SK-N-SH treated with all-trans-retinoic acid at 6 μM for 48 hours (cell line): ENCODE measurements around the gene MED9.

ENCODE experiments used
- ATAC-seq: fragments of 200-7000 bp; cut with Tn5 transposase; 3 replicates; pipeline ENCODE4 v1.9.1; 2020; ENCODE audit warnings: mild to moderate bottlenecking, moderate library complexity
- CSDC2 ChIP-seq: fragments of 250-450 bp; sonication (Bioruptor Pico); IDR thresholded peaks from 2 replicates; pipeline ENCODE4 v1.5.0; 2020; ENCODE audit warnings: mild to moderate bottlenecking, moderate library complexity
- ESRRG ChIP-seq: fragments of 250-450 bp; sonication (Bioruptor Pico); IDR thresholded peaks from 2 replicates; pipeline ENCODE4 v1.6.1; 2021; ENCODE audit warnings: mild to moderate bottlenecking
- ISL1 ChIP-seq: fragments of 250-450 bp; sonication (Bioruptor Pico); IDR thresholded peaks from 2 replicates; pipeline ENCODE4 v2.1.2; 2022; ENCODE audit warnings: mild to moderate bottlenecking, moderate library complexity
- OSR1 ChIP-seq: fragments of 250-450 bp; sonication (Bioruptor Pico); IDR thresholded peaks from 2 replicates; pipeline ENCODE4 v1.8.0; 2022; ENCODE audit warnings: moderate library complexity, mild to moderate bottlenecking, inconsistent platforms
- PPARA ChIP-seq: fragments of 250-450 bp; sonication (Bioruptor Pico); IDR thresholded peaks from 2 replicates; pipeline ENCODE4 v1.5.0; 2020; ENCODE audit warnings: mild to moderate bottlenecking, borderline replicate concordance
- RARB ChIP-seq: fragments of 250-450 bp; sonication (Bioruptor Pico); IDR thresholded peaks from 2 replicates; pipeline ENCODE4 v1.8.0; 2021; ENCODE audit warnings: mild to moderate bottlenecking, moderate library complexity
- SNAI2 ChIP-seq: fragments of 250-450 bp; sonication (Bioruptor Pico); IDR thresholded peaks from 2 replicates; pipeline ENCODE4 v1.5.0; 2020; ENCODE audit warnings: mild to moderate bottlenecking, moderate library complexity
- TOX ChIP-seq: fragments of 250-450 bp; sonication (Bioruptor Pico); IDR thresholded peaks from 2 replicates; pipeline ENCODE4 v1.8.0; 2021; ENCODE audit warnings: mild to moderate bottlenecking, moderate library complexity, borderline replicate concordance
- ZC3H10 ChIP-seq: fragments of 250-450 bp; sonication (Bioruptor Pico); IDR thresholded peaks from 2 replicates; pipeline ENCODE4 v1.5.1; 2021; ENCODE audit warnings: mild to moderate bottlenecking, moderate library complexity
- ZNF8 ChIP-seq: fragments of 450-650 bp; formaldehyde crosslinking; IDR thresholded peaks from 2 replicates; pipeline ENCODE4 v1.5.0; 2020; ENCODE audit warnings: mild to moderate bottlenecking, moderate library complexity
- TF ChIP-seq, protein P1 (sequence below): fragments of 250-450 bp; sonication (Bioruptor Pico); IDR thresholded peaks from 2 replicates; pipeline ENCODE4 v1.5.1; 2021; ENCODE audit warnings: mild to moderate bottlenecking, moderate library complexity
- TF ChIP-seq, protein P2 (sequence below): fragments of 250-450 bp; sonication (Bioruptor Pico); IDR thresholded peaks from 2 replicates; pipeline ENCODE4 v1.5.1; 2020; ENCODE audit warnings: low read depth, mild to moderate bottlenecking, moderate library complexity
- TF ChIP-seq, protein P3 (sequence below): fragments of 250-450 bp; sonication (Bioruptor Pico); IDR thresholded peaks from 2 replicates; pipeline ENCODE4 v1.8.0; 2021; ENCODE audit warnings: low read depth, mild to moderate bottlenecking, moderate library complexity, borderline replicate concordance
- TF ChIP-seq, protein P4 (sequence below): fragments of 250-450 bp; sonication (Bioruptor Pico); IDR thresholded peaks from 2 replicates; pipeline ENCODE4 v1.5.0; 2020; ENCODE audit warnings: mild to moderate bottlenecking, moderate library complexity

Gene MED9

DNA sequence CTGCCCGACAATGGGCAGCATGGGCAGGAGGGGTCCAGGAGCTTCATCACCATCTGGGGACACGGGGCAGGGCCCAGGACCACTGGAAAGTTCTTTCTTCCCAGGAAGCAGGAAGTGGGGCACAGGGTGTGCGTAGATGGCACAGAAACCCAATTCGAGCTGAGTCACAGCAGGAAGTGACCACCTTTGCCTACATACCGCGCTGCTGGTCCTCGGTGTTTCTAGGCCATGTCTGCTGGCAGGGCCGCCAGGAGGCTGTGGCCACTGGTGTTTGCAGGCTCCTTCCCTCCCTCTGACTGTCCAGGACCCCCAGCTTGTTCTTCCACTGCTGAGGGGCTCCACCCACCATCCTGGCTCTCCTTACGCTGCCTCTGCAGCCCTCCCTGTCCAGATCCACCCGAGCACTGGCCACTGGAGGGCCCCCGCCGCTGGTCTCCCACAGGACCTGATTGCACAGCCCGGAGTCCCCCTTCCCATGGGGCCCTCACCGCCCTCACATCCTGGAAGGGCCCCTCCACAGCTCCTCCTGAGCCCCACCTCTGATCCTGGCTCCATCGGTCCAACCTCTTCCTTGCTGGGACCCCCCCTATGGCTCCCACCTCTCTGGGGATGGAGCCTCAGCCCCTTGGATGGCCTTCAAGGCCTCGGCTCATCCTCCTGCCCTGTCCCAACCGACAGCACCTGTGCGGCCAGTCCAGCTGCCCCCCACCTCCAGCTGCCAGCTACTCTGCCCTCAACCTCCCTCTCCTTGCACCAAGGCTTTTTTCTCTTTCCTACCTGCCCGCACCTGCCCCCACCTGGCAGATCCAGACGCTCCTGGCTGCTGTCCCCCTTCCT, 33.9 kb downstream of the MED9 start (continued):
- TF ChIP-seq, protein P1, sequence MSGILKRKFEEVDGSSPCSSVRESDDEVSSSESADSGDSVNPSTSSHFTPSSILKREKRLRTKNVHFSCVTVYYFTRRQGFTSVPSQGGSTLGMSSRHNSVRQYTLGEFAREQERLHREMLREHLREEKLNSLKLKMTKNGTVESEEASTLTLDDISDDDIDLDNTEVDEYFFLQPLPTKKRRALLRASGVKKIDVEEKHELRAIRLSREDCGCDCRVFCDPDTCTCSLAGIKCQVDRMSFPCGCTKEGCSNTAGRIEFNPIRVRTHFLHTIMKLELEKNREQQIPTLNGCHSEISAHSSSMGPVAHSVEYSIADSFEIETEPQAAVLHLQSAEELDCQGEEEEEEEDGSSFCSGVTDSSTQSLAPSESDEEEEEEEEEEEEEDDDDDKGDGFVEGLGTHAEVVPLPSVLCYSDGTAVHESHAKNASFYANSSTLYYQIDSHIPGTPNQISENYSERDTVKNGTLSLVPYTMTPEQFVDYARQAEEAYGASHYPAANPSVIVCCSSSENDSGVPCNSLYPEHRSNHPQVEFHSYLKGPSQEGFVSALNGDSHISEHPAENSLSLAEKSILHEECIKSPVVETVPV (CRISPR knock-in tag): no peak
- TF ChIP-seq ESRRG (CRISPR knock-in tag) (no peak), CSDC2 (CRISPR knock-in tag) (no peak), TOX (CRISPR knock-in tag) (no peak), SNAI2 (CRISPR knock-in tag) (no peak), ZC3H10 (CRISPR knock-in tag) (no peak)
- TF ChIP-seq, protein P2, sequence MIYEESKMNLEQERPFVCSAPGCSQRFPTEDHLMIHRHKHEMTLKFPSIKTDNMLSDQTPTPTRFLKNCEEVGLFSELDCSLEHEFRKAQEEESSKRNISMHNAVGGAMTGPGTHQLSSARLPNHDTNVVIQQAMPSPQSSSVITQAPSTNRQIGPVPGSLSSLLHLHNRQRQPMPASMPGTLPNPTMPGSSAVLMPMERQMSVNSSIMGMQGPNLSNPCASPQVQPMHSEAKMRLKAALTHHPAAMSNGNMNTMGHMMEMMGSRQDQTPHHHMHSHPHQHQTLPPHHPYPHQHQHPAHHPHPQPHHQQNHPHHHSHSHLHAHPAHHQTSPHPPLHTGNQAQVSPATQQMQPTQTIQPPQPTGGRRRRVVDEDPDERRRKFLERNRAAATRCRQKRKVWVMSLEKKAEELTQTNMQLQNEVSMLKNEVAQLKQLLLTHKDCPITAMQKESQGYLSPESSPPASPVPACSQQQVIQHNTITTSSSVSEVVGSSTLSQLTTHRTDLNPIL: no peak

DNA sequence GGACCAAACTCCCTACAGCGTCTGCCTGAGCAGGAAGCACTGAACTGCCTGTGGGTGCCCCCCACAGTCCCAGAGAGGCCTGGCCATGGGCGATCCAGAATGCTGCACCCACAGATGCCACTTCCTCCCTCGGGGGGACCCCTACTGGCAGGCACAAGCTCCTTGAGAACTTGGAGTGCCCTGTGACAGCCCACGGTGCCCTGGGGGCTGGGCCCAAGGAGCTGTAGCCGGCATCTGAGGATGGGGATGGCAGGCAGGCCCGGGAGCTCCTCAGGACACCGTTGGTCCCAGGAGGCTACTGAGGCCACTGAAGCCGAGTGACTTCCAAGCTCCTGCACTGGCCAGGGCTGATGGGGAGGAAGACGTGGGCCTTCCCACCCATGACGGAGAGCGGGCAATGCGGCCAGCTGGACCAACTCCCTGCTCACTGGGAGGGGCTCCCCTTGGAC, 34.5 kb downstream of the MED9 start:
- ATAC-seq: no peak
- TF ChIP-seq PPARA (CRISPR knock-in tag): no peak
- TF ChIP-seq, protein P1 (CRISPR knock-in tag): no peak
- TF ChIP-seq, protein P3, sequence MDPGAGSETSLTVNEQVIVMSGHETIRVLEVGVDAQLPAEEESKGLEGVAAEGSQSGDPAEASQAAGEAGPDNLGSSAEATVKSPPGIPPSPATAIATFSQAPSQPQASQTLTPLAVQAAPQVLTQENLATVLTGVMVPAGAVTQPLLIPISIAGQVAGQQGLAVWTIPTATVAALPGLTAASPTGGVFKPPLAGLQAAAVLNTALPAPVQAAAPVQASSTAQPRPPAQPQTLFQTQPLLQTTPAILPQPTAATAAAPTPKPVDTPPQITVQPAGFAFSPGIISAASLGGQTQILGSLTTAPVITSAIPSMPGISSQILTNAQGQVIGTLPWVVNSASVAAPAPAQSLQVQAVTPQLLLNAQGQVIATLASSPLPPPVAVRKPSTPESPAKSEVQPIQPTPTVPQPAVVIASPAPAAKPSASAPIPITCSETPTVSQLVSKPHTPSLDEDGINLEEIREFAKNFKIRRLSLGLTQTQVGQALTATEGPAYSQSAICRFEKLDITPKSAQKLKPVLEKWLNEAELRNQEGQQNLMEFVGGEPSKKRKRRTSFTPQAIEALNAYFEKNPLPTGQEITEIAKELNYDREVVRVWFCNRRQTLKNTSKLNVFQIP (CRISPR knock-in tag): no peak
- no peak for TF ChIP-seq RARB (CRISPR knock-in tag)
- TF ChIP-seq TOX (CRISPR knock-in tag): no peak
- TF ChIP-seq ZC3H10 (CRISPR knock-in tag): no peak
- TF ChIP-seq, protein P4, sequence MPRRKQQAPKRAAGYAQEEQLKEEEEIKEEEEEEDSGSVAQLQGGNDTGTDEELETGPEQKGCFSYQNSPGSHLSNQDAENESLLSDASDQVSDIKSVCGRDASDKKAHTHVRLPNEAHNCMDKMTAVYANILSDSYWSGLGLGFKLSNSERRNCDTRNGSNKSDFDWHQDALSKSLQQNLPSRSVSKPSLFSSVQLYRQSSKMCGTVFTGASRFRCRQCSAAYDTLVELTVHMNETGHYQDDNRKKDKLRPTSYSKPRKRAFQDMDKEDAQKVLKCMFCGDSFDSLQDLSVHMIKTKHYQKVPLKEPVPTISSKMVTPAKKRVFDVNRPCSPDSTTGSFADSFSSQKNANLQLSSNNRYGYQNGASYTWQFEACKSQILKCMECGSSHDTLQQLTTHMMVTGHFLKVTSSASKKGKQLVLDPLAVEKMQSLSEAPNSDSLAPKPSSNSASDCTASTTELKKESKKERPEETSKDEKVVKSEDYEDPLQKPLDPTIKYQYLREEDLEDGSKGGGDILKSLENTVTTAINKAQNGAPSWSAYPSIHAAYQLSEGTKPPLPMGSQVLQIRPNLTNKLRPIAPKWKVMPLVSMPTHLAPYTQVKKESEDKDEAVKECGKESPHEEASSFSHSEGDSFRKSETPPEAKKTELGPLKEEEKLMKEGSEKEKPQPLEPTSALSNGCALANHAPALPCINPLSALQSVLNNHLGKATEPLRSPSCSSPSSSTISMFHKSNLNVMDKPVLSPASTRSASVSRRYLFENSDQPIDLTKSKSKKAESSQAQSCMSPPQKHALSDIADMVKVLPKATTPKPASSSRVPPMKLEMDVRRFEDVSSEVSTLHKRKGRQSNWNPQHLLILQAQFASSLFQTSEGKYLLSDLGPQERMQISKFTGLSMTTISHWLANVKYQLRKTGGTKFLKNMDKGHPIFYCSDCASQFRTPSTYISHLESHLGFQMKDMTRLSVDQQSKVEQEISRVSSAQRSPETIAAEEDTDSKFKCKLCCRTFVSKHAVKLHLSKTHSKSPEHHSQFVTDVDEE (CRISPR knock-in tag): no peak
- no peak for TF ChIP-seq ZNF8 (CRISPR knock-in tag)
- TF ChIP-seq ESRRG (CRISPR knock-in tag): no peak
- TF ChIP-seq SNAI2 (CRISPR knock-in tag): no peak
- no peak for TF ChIP-seq ISL1 (CRISPR knock-in tag)
- no peak for TF ChIP-seq CSDC2 (CRISPR knock-in tag)

DNA sequence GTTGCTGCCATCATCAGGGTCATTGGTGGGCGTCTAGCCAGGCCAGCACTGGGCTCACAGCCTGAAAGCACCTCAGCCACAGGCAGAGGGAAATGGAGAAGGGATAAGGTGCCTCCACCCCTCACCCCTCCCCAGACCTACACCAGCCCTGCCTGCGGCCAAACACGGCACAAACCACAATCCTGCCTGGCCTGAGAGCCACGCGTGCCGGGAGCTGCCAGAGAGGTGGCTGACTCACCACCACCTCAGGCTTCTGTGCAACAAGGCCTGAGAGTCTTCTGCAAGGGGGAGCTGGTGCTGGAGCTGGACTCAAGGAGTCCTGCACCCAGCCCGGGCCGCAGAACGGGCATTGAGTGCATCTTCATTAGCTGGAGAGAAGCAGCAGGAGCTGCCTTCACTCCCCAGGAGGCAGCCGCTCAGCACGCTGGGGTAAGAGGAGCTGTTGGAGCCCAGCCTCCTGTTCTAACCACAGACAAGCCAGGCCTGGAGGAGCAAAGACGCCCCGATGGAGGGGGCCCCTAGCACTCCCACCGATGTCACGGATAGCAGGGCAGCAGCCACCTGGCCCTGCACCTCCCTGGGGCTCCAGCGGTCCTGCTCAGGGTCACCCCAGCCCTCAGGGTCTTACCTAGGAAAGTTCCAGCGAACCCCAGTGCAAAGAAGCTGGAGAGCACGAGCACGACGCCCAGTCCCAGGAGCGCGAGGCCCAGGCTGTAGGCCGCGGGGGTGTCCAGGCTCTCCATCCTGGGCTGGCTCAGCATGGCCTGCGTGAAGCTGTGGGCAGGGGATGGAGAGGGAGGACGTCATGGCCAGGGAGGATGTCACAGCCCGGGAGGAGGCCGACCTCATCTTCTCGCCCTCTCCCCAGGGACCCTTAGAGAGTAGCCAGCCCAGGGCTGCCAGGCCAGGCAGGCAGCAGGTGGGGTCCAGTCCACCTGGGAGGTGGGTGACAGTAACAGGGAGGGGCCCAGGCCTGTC, 35.4 kb downstream of the MED9 start:
- TF ChIP-seq OSR1 (CRISPR knock-in tag): no peak
- TF ChIP-seq, protein P4 (CRISPR knock-in tag): no peak
- ATAC-seq: peak; percentile 91
